NCI-H774 (cell line): ENCODE data around the gene ITGB4.
"Not testable (repeated sequence)": the region's sequence is repeated elsewhere in the genome, so short reads cannot be mapped to it uniquely, and the experiment has no call there.

Experiments used
- DNase-seq: peaks from one replicate; lab custom pipeline; 2025; lab: John Stamatoyannopoulos, UW

The ITGB4 gene

DNA sequence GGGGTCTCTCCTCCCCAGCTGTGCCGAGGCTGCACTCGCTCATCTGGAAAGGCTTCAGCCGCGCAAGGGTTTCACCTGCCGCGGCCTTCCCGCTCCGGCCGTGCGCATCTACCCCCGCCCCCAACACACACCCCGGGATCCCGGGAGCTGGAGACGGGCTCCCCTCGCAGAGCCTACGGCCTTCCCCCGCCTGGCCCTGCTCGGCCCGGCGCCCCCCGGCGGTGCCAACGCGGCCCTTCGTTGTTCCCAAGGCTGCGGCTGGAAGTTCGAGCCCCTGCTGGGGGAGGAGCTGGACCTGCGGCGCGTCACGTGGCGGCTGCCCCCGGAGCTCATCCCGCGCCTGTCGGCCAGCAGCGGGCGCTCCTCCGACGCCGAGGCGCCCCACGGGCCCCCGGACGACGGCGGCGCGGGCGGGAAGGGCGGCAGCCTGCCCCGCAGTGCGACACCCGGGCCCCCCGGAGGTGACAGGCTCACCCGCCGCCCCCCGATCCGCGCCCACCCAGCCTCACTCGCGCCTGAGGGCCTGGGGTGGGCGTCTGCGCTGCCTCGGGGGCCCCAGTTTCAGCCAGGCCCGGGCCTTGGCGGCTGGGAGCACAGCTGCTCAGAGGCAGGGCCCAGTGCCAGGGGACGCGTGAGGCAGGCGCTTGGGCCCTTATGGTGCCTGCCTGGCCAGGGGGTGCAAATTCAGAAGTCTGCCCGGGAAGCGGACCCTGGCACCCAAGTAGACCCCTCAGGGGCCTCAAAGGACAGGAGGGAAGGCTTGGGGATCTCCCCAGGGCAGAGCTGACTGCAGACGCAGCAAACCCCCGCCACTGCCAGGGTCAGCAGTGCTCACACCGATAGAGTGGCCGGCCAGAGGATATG, 32.5 kb downstream of the ITGB4 start:
- no peak for DNase-seq

DNA sequence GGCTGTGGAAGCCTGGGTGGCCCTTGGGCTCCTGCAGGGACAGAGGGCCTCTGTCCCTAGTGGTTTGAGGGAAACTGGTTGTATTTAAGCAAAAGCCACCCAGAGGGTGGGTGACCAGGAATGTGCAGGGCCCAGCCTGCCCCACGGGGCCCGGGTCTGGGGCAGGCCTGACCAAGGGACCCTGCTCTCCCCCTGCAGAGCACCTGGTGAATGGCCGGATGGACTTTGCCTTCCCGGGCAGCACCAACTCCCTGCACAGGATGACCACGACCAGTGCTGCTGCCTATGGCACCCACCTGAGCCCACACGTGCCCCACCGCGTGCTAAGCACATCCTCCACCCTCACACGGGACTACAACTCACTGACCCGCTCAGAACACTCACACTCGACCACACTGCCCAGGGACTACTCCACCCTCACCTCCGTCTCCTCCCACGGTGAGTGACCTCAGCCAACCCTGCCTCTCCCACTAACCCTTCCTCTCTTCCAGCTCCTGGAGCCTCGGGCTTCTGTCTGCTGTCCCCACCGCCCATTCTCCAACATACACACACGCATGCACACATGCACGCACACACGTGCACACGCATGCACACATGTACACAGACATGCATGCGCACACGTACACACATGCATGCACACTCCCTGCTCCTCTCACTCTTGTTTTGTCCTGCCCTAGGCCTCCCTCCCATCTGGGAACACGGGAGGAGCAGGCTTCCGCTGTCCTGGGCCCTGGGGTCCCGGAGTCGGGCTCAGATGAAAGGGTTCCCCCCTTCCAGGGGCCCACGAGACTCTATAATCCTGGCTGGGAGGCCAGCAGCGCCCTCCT, 33.3 kb downstream of the ITGB4 start:
- DNase-seq: no peak

DNA sequence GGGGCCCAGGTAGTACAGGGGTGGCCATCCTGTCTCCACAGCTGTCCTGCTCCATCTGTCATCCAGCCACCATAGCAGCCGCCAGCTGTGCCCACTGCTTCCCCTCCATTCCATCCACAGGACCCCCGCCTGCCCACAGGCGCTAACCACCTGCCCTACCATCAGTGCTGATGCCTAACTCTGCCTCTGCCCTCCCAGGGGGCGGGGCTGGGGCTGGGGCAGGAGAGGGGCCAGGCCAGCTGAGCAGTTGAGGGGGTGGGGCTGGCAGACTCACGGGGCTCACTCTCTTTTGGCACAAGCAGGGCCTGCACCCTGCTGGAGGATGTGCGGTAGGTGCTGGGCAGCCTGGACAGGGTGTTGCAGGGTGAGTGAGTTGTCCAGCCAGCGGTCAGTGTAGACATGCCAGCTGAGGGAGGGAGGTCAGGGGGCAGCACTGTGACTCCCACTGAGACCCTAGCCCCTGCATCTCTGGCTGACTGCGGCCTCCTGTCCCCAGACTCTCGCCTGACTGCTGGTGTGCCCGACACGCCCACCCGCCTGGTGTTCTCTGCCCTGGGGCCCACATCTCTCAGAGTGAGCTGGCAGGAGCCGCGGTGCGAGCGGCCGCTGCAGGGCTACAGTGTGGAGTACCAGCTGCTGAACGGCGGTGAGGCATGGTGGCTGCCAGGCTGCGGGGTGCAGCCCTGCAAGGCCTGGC, 34.1 kb downstream of the ITGB4 start:
- no peak for DNase-seq

DNA sequence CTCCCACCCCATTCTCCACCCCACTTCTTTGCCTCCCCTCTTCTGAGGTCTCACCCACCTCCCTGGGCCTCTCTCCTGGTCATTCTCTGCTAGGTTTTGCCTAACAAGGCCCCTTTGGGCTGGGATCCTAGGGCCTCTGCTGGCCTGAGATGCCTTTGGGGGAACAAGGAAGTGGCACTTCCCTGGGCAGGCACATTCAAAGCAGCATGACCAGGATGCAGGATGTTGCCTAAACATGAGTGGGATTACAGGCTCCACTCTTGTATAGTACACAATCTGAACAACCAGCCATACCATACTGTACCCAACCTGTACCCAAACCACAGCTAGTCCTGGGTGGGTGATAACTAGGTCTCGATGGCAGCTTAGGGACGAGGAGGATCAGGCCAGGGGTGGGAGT, 34.7 kb downstream of the ITGB4 start:
- no peak for DNase-seq

DNA sequence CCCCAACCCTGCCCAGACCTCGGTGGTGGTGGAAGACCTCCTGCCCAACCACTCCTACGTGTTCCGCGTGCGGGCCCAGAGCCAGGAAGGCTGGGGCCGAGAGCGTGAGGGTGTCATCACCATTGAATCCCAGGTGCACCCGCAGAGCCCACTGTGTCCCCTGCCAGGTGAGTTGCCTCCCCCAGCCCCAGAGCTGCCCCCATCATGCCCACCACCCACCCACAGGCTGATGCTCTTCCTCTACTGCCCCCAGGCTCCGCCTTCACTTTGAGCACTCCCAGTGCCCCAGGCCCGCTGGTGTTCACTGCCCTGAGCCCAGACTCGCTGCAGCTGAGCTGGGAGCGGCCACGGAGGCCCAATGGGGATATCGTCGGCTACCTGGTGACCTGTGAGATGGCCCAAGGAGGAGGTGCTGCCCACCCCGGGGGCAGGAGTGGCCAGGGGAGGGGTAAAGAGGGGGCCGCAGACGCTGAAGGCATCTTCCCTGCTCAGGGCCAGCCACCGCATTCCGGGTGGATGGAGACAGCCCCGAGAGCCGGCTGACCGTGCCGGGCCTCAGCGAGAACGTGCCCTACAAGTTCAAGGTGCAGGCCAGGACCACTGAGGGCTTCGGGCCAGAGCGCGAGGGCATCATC, 35.3 kb downstream of the ITGB4 start:
- no peak for DNase-seq

DNA sequence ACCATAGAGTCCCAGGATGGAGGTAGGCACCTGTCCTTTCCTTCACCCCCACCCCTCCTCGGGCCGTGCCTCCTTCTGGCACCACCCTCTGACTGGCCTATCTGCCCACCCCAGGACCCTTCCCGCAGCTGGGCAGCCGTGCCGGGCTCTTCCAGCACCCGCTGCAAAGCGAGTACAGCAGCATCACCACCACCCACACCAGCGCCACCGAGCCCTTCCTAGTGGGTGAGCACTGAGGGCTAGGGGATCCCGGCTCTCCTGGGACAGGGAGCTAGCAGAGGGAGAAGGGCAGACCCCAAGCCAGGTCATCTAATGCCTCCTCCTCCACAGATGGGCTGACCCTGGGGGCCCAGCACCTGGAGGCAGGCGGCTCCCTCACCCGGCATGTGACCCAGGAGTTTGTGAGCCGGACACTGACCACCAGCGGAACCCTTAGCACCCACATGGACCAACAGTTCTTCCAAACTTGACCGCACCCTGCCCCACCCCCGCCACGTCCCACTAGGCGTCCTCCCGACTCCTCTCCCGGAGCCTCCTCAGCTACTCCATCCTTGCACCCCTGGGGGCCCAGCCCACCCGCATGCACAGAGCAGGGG, 35.9 kb downstream of the ITGB4 start:
- DNase-seq: no peak

DNA sequence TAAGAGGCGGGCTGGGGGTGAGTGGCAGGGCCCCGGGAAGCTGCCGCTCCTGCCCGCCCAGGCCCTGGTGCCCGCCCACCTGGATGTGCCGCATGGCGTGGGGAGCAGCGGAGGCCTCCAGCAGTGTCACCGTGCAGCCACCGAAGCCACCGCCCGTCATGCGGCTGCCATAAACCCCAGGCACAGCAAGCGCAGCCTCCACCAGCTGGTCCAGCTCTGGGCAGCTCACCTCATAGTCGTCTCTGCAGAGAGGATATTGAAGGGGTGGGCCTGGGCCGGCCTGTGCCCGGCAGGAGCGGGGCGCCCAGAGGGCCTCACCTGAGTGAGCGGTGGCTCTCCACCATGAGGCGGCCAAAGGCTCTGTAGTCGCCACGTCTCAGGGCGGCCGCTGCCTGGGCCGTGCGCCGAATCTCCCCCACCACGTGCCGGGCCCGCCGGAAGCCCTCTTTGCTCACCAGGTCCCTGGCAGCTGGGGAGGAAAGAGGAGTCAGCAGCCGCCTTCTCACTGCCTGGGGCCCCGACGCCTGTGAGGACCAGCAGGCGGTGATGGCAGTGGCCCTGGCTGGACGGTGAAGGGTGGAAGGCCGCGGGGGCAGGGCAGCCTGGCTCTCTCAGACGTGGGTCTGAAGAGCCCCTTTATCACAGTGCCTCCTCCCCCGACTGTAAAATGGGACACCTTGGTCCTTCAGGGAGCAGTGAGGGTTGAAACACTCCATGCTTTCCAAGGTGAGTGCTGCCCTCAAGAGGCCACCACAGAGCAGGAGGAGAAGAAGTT, 37.1 kb downstream of the ITGB4 start:
- no peak for DNase-seq

DNA sequence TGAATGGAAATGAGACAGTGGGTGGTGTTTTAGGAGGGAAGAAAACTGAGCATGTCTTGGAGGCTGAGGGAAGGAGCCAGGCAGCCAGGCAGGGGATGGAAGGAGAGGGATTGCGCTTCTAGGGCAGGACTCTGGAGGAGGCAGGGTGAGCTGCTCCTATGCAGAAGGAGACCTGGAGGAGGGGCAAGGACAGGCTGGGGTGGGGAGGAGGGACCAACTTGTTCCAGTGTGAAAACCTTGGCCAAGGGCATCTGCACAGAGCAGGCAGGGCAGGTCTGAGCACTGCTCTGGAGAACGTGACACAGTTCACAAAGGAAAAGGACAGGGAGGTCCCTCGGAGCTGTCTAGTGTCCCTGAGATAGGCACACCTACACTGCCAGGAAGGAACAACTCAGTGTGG, 38.2 kb downstream of the ITGB4 start:
- no peak for DNase-seq

DNA sequence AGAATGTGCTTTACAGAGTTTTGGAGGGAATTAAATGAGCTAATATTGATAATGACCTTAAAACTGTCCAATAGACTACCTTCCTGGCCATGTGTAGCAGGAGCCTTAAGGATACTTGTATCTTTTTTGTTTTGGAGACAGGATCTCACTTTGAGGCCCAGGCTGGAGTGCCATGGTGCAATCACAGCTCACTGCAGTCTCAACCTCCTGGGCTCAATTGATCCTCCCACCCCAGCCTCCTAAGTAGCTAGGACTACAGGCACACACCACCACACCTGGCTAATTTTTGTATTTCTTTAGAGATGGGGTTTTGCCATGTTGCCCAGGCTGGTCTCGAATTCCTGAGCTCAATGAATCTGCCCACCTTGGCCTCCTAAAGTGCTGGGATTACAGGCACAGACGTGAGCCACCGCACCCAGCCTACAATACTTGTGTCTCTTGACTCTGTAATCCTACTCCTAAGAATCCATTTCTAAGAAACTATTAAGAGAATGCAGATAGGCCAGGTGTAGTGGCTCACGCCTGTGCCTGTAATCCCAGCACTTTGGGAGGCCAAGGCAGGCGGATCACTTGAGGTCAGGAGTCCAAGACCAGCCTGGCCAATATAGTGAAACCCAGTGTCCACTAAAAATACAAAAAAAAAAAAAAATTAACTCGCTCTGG, 38.9 kb downstream of the ITGB4 start:
- not testable (repeated sequence) for DNase-seq

DNA sequence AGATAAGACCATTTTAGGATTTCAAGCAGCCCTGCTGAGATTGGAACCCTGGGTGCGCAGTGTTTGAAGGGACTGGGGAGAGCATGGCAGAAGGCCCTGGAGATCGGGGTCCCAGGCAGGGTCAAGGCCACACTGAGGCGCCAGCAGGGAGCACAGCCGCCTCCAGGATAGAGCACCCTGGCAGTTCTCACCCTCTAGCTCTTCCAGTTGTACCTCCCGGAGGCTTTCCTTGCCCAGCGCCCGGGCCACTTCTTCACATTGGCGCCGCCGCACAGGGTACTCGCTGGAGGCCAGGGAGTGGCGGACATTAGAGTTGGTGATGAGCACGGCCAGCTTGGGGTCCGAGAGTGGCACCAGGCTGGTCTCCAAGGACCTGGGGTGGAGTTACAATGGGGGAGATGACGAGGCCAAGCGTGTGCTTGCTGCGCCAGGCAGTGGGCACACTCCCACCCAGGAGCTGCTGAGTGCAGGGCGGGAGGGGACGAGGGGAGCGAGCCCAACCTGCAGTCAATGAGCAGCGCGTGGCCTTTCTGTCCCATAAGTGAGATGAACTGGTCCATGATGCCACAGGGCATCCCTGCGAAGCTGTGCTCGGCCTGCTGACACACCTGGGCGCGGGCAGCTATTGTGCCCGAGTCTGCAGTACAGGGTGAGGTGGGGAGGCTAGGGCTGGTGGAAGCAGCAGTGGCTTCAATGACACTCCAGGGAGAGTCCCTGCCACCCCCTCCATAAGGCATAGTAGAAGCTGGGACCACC, 41.4 kb downstream of the ITGB4 start:
- no peak for DNase-seq

DNA sequence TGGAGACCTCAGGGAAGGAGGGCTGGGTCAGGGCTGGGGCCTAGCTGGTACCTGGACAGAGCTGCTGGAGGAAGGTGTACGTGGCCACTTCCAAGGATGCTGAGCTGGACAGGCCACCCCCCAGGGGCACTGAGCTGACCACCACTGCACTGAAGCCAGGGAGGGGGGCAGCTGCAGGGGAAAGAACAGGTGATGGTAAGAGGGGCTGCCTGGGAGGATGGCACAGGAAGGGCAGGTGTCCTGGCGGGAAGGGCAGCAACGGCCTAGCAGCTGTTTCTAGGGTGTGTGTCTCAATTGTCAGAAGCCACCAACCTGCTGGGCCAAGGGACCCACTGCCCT, 42.0 kb downstream of the ITGB4 start:
- no peak for DNase-seq

DNA sequence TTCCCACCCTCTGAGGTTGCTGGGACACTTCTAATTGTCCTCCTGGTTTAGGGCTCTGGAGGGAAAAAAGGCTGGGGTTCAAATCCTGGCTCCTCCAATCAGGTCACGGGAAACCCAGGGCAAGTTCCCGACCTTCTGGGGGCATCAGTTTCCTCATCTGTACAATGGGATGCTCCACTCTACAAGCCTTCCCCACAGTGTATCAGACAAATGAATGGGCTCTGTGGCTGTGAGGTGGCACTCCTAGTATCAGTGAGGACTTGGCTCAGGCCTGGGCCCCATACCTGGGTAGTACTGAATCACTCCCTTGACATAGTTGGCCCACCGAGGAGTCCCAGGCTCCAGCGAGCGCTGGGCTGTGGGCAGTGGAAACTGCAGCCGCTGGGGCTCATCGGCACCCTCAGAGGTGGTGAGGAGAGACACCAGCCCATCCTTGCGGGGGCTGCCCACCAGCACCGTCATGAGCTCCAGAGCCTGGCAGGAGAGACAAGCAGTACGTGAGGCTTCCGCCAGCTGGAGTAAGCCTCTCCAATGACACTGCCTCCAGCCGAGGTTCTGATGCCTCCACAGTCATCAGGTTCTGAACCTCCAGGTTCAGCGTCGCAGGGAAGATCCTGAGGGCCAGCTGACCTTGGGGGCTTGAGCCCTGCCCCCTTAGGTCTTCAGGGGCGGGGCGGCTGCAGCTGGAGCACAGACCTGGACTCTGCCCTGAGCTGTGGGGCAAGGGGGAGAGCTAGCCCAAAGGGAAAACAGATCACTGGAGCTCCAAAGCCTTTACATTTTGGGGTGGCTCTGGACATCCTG, 42.6 kb downstream of the ITGB4 start:
- no peak for DNase-seq

DNA sequence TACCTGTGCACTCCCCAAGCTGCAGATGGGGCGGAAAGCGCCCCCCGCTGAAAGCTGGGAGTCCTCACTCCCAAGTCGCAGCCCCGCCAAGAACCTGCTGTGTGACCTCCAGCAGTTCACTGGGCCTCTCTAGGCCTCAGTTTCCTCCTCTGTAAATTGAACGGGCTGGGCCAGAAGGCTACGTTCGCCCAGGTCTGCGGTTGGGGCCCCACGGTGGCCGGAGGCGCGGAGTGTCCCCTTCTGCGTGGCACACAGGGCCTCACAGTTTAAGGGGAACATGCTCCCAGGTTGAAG, 43.1 kb downstream of the ITGB4 start:
- DNase-seq: no peak

DNA sequence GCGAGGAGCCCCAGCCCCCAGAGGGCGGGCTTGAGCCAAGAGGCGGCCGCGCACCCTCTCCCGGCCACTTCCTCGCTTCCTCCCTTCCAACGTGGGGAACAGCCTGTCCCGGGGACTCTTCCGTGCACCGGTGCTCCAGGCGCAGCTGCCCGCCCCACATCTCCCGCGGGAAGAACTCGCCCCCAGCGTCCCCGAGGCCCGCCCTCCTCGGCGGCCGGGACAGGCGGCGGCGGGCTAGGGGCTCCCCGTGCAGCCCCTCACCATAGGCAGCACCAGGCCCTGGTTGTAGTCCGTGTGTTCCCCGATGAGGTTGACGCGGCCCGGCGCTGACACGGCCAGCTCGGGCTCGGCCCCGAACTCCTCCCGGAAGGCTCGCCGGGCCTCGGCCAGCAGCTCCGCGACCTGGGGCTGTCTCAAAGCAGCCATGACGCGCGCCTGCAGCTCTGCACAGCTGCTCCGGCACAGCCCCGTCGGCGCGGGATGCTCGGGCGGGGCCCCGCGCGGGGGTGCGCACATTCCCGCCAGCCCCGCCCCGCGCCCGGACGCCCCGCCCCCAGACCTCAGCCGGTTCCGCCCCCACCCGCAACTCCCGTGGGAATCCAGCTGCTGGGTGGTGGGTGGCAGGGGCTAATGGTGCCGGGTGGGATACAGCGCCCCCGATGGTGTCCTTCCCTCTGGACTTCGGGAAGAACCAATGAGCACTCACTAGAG, 43.6 kb downstream of the ITGB4 start, which contains the start of gene GALK1:
GALK1 (minus strand) TSS at position 482 of the 711 bp plus-strand sequence; CDS start at position 426, 56 bp downstream.
- peak; percentile 71 for DNase-seq

DNA sequence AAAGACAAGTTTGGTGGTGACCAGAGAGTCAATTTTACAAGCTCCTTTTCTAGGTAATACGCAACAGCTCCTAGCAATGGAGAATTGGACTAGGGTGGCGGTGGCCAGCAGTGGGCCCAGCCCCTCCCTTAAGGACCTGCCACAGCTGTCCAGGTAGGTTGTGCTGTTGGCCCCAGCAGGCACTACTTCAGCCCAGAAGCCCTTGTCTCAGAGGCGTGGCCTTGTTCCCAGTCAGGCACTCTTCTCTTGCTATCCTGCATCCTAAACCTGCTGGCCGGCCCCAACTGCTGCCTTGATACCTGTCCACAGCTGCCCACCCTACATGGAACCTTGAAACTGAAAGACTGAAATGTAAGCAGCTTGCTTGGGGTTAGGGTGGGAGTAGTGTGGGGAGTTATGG, 44.7 kb downstream of the ITGB4 start:
- DNase-seq: no peak

DNA sequence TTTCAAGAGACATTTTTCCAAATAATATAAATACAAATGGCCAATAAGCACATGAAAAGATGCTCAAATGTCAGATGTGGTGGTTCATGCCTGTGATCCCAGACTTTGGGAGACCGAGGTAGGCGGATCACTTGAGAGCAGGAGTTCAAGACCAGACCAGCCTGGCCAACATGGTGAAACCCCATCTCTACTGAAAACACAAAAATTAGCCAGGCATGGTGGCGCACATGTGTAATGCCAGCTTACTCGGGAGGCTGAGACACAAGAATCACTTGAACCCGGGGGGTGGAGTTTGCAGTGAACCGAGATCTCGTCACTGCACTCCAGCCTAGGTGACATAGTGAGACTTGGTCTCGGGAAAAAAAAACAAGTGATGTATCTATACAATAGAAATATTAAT, 46.6 kb downstream of the ITGB4 start:
- DNase-seq: no peak

DNA sequence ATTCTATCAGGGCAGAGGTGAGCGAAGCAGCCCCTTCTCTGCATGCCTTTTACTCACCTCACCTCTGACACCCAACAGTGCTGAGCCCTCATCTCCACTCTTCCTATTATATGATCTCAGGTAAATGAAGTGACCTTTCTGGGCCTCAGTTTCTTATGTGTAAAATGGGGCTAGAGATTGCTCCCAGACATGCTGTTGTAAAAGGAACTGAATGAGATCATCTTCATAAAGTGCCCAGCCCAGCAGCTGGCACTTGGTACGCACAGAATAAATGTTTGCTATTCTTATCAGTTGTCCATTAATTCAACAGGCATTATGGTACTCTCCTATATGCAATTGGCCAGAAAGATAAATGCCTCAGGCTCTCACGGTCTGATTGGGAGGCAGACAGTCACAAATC, 48.3 kb downstream of the ITGB4 start:
- DNase-seq: peak; percentile 82
